Suppressor macrophage treated with lipopolysaccharide for 4 hours (primary cell): Measurements from ENCODE around the gene ANO1.
A peak's percentile ranks its signal among the peaks of the same experiment; 100 is the strongest.
"Not testable (repeated sequence)": the region's sequence is repeated elsewhere in the genome, so short reads cannot be mapped to it uniquely, and the experiment has no call there.

Source experiments
- DNase-seq: peaks from one replicate; pipeline ENCODE4 v3.0.0-alpha.2; 2020

ANO1 gene

DNA sequence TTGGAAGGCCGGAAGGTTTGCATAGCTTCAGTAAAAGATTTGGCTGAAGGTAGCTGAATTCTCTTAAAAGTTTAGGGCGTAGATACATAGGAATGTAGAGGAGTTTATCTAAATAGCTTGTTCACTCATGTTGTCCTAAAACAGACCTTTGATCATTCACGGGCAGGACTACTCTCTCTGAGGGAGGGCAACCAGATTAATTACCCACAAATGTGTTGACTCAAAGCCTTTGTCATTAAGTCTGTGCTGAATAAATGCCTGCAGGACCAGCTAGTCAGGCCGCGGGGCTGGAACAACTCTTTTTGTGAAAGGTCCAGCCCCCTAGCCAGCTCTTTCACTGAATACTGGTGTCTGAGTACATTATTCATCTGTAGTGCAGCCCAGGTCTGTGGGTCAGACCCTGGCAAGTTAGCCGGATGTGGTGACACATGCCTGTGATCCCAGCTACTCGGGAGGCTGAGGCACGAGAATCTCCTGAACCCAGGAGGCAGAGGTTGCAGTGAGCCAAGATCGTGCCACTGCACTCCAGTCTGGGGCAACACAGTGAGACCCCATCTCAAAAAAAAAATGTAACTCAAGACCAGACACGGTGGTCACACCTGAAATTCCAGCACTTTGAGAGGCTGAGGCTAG, 122.2 kb downstream of the ANO1 start:
- DNase-seq, result no peak

GRCh38 chr11:70201047-70201446, 122.9 kb downstream of the ANO1 start:
- DNase-seq, result not testable (repeated sequence)

GRCh38 chr11:70201882-70202861, 124.1 kb downstream of the ANO1 start:
- peak; percentile 16 for DNase-seq

DNA sequence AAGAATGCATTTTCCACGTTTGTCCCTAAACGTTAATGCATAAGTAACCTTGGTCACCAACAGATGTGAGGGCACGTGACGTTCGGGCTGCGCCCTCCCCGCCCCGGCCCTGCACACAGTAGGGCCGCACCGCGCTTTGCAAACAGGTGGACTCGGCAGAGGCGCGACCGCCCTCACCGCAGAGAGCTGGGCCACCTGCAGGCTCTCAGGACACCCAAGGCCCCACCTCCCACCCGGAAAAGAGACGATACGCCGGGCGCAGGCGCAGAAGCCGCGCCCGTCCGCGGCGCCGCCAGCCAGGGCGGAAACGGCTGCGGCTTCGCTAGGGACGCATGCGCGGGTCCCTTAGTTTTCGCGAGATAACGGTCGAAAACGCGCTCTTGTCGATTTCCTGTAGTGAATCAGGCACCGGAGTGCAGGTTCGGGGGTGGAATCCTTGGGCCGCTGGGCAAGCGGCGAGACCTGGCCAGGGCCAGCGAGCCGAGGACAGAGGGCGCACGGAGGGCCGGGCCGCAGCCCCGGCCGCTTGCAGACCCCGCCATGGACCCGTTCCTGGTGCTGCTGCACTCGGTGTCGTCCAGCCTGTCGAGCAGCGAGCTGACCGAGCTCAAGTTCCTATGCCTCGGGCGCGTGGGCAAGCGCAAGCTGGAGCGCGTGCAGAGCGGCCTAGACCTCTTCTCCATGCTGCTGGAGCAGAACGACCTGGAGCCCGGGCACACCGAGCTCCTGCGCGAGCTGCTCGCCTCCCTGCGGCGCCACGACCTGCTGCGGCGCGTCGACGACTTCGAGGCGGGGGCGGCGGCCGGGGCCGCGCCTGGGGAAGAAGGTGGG, 125.0 kb downstream of the ANO1 start, which contains the start of gene FADD:
FADD (plus strand) TSS at position 377 of the 831 bp plus-strand sequence; CDS start at position 541, 164 bp downstream.
- DNase-seq, result peak; percentile 97

GRCh38 chr11:70203751-70204465, 125.8 kb downstream of the ANO1 start:
- DNase-seq, result peak; percentile 88

DNA sequence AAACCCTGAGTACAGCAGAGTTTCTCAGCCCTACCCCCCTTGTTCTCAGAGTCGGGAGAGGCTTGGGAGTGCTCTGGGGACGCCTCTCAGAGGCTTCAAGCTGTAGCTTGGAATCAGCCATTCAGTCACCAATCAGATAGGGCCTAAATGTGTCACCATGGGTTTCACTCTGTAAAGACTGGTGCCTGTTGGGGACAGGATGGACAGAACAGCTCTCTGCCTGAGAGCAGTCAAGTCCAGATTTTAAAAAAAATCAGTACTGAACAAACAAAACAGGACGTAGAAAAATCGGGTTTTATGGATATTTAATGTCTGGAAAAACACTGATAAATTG, 126.3 kb downstream of the ANO1 start:
- DNase-seq, result peak; percentile 37

- DNase-seq, result no peak
Observed at GRCh38 chr11:70205049-70205725, 127.1 kb downstream of the ANO1 start.

DNA sequence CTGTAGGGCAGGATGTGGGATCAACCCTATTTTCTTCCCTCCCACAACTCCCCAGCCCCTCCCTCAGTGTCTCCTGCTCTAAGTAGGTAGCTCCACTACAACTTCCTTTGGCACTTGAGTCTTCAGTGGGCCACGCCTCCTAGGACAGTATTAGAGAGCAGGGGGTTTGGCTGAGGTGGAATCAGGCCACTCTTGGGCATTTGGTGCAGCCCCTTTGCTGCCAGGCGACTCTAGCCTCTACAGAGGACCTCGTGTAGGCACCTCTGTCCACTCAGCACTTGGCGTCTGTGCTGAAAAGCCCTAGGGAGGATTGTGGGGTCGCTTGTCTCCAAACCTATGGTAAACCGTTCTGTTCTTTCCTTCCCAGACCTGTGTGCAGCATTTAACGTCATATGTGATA, 127.6 kb downstream of the ANO1 start:
- DNase-seq, result no peak

GRCh38 chr11:70206226-70206981, 128.3 kb downstream of the ANO1 start:
- no peak for DNase-seq

GRCh38 chr11:70206982-70207376, 128.9 kb downstream of the ANO1 start:
- DNase-seq, result no peak

DNA sequence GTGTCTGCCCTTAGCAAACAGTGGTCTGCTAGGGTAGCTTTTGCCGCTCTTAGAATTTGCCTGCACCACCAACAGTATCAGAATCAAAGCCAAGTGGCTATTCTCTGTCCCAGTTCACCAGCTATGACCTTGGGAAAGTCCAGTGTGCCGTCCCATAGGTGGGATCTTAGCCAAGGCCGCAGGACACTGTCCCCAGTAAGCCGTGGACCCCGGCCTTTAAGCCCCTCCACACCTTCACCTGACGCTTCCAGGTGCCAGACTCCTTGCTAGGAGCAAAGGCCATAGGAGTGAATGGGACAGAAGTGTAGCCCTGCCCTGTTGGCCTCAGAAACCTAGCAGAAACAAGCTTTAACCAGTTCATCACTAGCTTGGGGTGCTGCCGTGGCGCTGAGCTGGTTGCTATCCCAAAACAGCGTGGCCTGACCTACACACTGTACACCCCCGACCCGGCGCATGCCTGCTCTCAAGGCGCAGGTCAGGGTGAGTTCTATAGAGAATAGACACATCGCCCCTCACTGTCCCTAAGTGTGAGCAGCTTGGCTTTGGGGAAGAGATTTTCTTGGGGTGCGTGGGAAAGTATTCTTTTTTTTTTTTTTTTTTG, 129.5 kb downstream of the ANO1 start:
- no peak for DNase-seq

- DNase-seq, result no peak
Observed at GRCh38 chr11:70209391-70209912, 131.3 kb downstream of the ANO1 start.

DNA sequence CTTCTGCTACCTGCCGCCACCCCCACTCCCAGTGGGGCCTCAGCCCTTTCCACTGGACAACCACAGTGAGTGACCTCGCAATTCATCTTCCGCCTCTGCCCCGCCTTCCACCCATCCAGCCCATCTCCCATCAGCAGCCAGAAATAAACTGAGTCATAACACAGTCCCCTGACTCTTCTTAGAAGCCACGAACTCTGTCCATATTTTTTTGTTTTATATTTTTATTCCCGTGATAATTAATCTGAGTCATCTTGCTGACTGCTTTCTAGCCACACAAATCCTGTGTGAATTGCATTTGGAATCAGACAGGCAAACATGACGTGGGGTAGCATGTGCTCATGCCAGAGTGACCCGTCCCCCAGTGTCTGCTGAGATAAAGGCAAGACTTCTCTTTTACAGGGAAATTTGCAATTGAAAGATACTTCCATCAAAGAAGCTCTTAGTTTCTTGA, 132.0 kb downstream of the ANO1 start:
- no peak for DNase-seq

- no peak for DNase-seq
Observed at GRCh38 chr11:70210530-70210929, 132.4 kb downstream of the ANO1 start.

DNA sequence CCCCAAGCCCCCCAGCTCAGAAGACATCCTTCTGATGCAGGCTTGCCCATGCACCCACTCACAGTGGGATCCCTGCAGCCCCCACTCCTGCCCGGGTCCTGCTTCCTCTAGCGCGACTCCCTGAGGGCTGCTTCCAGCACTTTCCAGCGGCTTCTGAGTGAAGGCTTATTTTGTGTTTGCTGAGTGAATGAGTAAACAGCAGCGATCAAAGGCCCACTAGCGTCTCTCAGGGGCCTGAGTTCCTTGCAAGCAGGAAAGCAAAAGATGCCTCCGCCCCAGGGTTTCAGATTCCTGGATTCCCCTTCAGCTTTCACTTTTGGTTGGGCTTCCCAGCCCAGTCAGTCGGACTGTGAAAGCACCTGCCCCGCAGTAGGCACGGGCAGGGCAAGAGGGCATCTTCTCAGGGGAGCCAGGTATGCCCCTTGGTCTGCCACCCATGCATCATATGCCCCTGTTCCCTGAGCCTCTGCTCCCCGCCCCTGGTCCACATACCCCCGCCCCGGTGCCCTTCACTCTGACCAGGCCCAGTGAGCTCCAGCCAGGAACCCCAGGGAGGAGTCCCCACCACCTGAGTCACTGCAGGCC, 134.2 kb downstream of the ANO1 start:
- peak; percentile 22 for DNase-seq

GRCh38 chr11:70217388-70217787, 139.3 kb downstream of the ANO1 start:
- DNase-seq, result not testable (repeated sequence)

- not testable (repeated sequence) for DNase-seq
Observed at GRCh38 chr11:70218076-70218475, 140.0 kb downstream of the ANO1 start.

DNA sequence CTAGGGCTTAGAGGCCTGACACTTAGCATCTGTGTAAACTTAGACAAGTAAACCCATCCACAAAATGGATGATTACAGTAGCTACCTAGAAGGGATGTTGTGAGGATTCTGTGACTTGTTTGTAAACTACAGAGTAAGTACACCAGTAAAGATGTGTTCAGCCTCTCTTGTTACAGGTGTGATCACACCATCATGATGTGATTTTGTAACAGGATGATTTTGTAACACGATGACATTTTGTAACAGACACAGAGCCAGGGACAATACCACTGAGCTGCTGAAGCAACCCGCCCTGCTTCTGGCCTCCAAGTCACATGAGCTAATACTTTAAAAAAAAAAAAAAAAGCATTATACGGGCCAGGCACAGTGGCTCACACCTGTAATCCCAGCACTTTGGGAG, 142.0 kb downstream of the ANO1 start:
- no peak for DNase-seq

DNA sequence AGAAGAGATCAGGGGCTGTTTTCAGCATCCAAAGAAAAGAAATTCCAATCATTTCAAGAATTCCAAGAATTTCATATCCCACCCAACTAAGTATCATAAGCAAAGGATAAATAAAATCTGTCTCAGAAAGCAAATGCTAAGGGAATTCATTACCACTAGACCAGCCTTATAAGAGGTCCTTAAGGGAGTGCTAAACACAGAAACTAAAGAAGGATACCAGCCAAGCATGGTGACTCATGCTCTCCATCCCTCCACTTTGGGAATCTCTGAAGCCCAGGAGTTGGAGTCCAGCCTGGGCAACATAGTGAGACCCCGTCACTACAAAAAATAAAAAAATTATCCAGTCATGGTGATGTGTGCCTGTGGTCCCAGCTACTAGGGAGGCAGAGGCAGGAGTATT, 142.8 kb downstream of the ANO1 start:
- no peak for DNase-seq

GRCh38 chr11:70225681-70226177, 147.6 kb downstream of the ANO1 start:
- DNase-seq, result no peak
